HepG2 (cell line): ENCODE measurements around the gene SMCO1. TPM values are rescaled to one million over a fixed set of nuclear protein-coding genes. Genes with fewer than 3 reads are reported as not detected.

ENCODE experiments used
- BRCA1 ChIP-seq: sonication (generic); formaldehyde crosslinking; IDR thresholded peaks from 2 replicates; pipeline ENCODE4 v1.4.0; 2020; ENCODE audit warnings: missing genetic modification reagents
- CEBPG ChIP-seq: IDR thresholded peaks from 2 replicates; pipeline ENCODE4 v1.6.1; 2016
- FOXO4 ChIP-seq: sonication (generic); formaldehyde crosslinking; conservative IDR thresholded peaks from 2 replicates; pipeline ENCODE4 v1.8.1; 2023; ENCODE audit warnings: missing genetic modification reagents
- FOXP1 ChIP-seq, 2 experiments: fragments of 450-650 bp in 1 of 2; IDR thresholded peaks; 2 replicates each; pipeline ENCODE4 v1.6.1; 2017 to 2018; ENCODE audit warnings: antibody characterized with exemption in 1 of 2
- KAT8 ChIP-seq: IDR thresholded peaks from 2 replicates; pipeline ENCODE4 v1.6.1; 2016; ENCODE audit warnings: missing genetic modification reagents, missing compliant biosample characterization
- KDM6A ChIP-seq: IDR thresholded peaks from 2 replicates; pipeline ENCODE4 v1.6.1; 2016; ENCODE audit warnings: low read depth
- KLF15 ChIP-seq: sonication (generic); formaldehyde crosslinking; IDR thresholded peaks from 2 replicates; pipeline ENCODE4 v1.8.1; 2023; ENCODE audit warnings: borderline replicate concordance, mild to moderate bottlenecking, inconsistent platforms, missing genetic modification reagents, mixed read lengths
- NFAT5 ChIP-seq: sonication (generic); formaldehyde crosslinking; IDR thresholded peaks from 2 replicates; pipeline ENCODE4 v1.4.0; 2020; ENCODE audit warnings: missing genetic modification reagents
- RCOR2 ChIP-seq: IDR thresholded peaks from 2 replicates; pipeline ENCODE4 v1.6.1; 2016; ENCODE audit warnings: missing biosample characterization, missing genetic modification reagents
- SALL1 ChIP-seq: sonication (generic); formaldehyde crosslinking; IDR thresholded peaks from 2 replicates; pipeline ENCODE4 v1.8.0; 2022; ENCODE audit warnings: mild to moderate bottlenecking, missing genetic modification reagents
- SAP130 ChIP-seq: IDR thresholded peaks from 2 replicates; pipeline ENCODE4 v1.6.1; 2016; ENCODE audit warnings: low read depth
- TFDP1 ChIP-seq: IDR thresholded peaks from 2 replicates; pipeline ENCODE4 v1.6.1; 2016; ENCODE audit warnings: missing compliant biosample characterization, missing genetic modification reagents, borderline replicate concordance
- ZNF276 ChIP-seq: sonication (generic); formaldehyde crosslinking; IDR thresholded peaks from 2 replicates; pipeline ENCODE4 v1.4.0; 2020; ENCODE audit warnings: mild to moderate bottlenecking, low read depth, missing genetic modification reagents
- ZNF292 ChIP-seq: sonication (generic); formaldehyde crosslinking; IDR thresholded peaks from 2 replicates; pipeline ENCODE4 v1.8.1; 2022; ENCODE audit warnings: mild to moderate bottlenecking, low read depth, missing genetic modification reagents, borderline replicate concordance
- ZNF343 ChIP-seq: sonication (generic); formaldehyde crosslinking; IDR thresholded peaks from 2 replicates; pipeline ENCODE4 v1.4.0; 2020; ENCODE audit warnings: mild to moderate bottlenecking, missing genetic modification reagents
- ZNF615 ChIP-seq: sonication (generic); formaldehyde crosslinking; IDR thresholded peaks from 2 replicates; pipeline ENCODE4 v1.5.0; 2020; ENCODE audit warnings: mild to moderate bottlenecking, missing genetic modification reagents, borderline replicate concordance
- ZNF747 ChIP-seq: sonication (generic); formaldehyde crosslinking; IDR thresholded peaks from 2 replicates; pipeline ENCODE4 v1.8.1; 2023; ENCODE audit warnings: missing genetic modification reagents, mild to moderate bottlenecking, borderline replicate concordance
- ZNF770 ChIP-seq: sonication (generic); formaldehyde crosslinking; IDR thresholded peaks from 2 replicates; pipeline ENCODE4 v1.5.0; 2020; ENCODE audit warnings: mild to moderate bottlenecking, missing genetic modification reagents
- polyA plus RNA-seq, 8 experiments: library from polyadenylated mRNA; depleted of rRNA in 3 of 8; stranded (reverse) in 7 of 8; unstranded in 1 of 8; fragments of >200 nt; fragmentation: Illumina TruSeq in 4 of 8; extraction: Trizol in 4 of 8; gene quantifications; 2 replicates each; pipeline versions ENCODE4 v1.2.1 to v1.2.3, GENCODE V29; 2011 to 2016; ENCODE audit warnings: low read depth in 4 of 8, missing spikeins in 1 of 8, mixed read lengths in 1 of 8; ENCODE audit not compliant: insufficient read depth in 1 of 8
- total RNA-seq, 5 experiments: library from RNA; depleted of rRNA; stranded (reverse); fragments of >200 nt; fragmentation: Illumina TruSeq; extraction: Trizol; gene quantifications; 2 replicates each; pipeline ENCODE4 v1.2.3, GENCODE V29; 2016; ENCODE audit warnings: low read depth in 1 of 5

Gene SMCO1
- total and polyA plus RNA-seq, 2 of the 13 experiments (the other 11 are each of a cell fraction or from before 2014, with no cell fraction given) = not detected

GRCh38 chr3:196502775-196503195 lies 12.4 kb downstream of the SMCO1 start (continued):
- TF ChIP-seq NFAT5 (CRISPR knock-in tag) = 0 out of 2 replicates have a peak, but pooled peaks have one; percentile 18
- TF ChIP-seq ZNF292 (CRISPR knock-in tag) = no peak
- TF ChIP-seq FOXO4 (CRISPR knock-in tag) = 0 out of 2 replicates have a peak, but pooled peaks have one; percentile 70
- no peak for TF ChIP-seq KAT8 (CRISPR knock-in tag)
- no peak for TF ChIP-seq RCOR2
- TF ChIP-seq ZNF276 (CRISPR knock-in tag) = 0 out of 2 replicates have a peak, but pooled peaks have one; percentile 9
- peak; percentile 17; the same call in 1 of the 2 replicates for TF ChIP-seq SAP130 (CRISPR knock-in tag)
- TF ChIP-seq TFDP1 = 0 out of 2 replicates have a peak, but pooled peaks have one; percentile 19
- no peak for TF ChIP-seq KDM6A (CRISPR knock-in tag)
- TF ChIP-seq KLF15 = peak; percentile 15; the same call in 1 of the 2 replicates
- peak; percentile 32; the same call in 1 of the 2 replicates for TF ChIP-seq ZNF747 (CRISPR knock-in tag)
- 0 out of 2 replicates have a peak, but pooled peaks have one; percentile 18 for TF ChIP-seq ZNF770 (CRISPR knock-in tag)
- TF ChIP-seq ZNF343 (CRISPR knock-in tag) = no peak
- TF ChIP-seq CEBPG = no peak
- 0 out of 2 replicates have a peak, but pooled peaks have one; percentile 12 for TF ChIP-seq SALL1 (CRISPR knock-in tag)
- TF ChIP-seq BRCA1 (CRISPR knock-in tag) = no peak
- TF ChIP-seq FOXP1 (IDR thresholded peaks at IDR 0.05) = no peak
- no peak for TF ChIP-seq FOXP1 (CRISPR knock-in tag; IDR thresholded peaks at IDR 0.05)
- TF ChIP-seq ZNF615 (CRISPR knock-in tag) = no peak
